ENCODE measurements around the gene EPHB4. TPM values are rescaled to one million over a fixed set of nuclear protein-coding genes. Genes with fewer than 3 reads are reported as not detected.

Gene EPHB4
- polyA plus RNA-seq, 1 experiment, result 30.5 TPM

DNA sequence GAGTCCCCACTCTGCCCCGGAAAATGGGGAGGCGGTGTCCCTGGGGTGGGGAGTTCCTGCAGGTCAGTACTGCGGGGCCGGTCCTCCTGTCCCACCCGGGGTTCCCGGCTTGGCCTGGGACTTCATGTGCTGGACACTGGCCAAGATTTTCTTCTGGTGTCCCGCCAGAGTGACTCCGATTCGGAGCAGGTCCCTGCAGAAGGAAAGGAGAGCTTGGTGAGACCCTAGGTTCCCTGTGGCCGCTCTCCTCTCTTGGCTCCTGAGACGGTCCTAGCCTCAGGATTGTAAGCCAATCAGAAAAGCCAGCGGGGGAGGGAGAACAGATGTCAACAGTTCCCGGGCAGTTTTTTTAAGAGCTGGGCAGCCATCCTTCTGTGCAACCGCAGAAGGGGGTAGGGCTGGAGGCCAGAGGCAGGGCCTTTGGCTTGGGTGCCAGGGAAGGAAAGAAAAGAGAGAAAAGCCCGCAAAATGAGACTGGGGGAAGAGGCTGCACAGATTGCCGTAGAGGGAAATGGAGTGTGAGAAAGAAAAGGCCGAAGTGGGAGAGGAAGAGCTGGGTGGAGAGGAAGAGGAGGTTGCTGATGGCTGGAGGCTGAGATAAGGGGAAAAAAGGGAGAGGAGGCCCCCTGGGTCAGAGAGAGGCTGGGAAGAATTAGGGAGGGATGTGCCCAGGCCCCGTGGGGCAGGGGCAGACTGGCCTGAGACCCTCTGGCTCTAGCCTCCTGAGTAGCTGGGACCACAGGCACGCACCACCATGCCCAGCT, 23.7 kb downstream of the EPHB4 start:
- Histone ChIP-seq H3K36me3 (ENCODE audit: control insufficient read depth, insufficient read depth, low read length) (peaks cover 20% of the 10 kb centered on the region), H3K4me3 (ENCODE audit: low read depth, low read length) (no peak overlapping the region), H3K27me3 (ENCODE audit: control insufficient read depth, insufficient read depth, low read length) (no peaks in the 10 kb centered on the region)
- CTCF ChIA-PET, result interaction anchor here (1.0 to 3.1 kb wide), 5 partner anchors 10 to 98 kb away, joined by 3 to 15 read pairs (median 7); partner anchors contain the start of genes EPHB4, POP7 and SLC12A9
- POLR2A ChIA-PET, result no interaction called here
- no peak for TF ChIP-seq CTCF (IDR thresholded peaks at IDR 0.05; ENCODE audit: insufficient read depth, low read depth, low read length)
- peak; percentile 39 for DNase-seq (ENCODE audit: low read depth)

DNA sequence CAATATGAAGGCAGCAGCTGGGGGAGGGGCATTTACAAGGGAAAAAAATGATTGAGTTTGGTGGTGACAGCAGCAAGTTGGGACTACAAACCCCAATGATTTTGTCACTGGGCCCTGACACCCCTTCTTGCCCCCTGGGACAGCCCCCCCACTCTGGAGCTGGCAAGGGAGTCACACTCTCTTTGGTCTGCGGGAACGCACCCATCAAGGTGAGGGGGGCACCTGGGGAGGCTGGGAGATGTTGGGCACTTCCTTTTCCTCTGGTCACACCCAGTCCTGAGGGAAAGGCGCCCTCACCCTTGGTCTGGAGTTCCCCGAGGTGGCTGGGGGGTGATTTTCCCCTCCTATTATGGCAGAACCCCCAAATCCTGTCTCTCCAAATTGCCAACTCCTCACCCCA, 24.4 kb downstream of the EPHB4 start:
- DNase-seq (ENCODE audit: low read depth), result no peak
- ChIA-PET CTCF (interaction anchor here (1.0 to 9.4 kb wide), 5 partner anchors 24 to 98 kb away, joined by 7 to 143 read pairs (median 15); partner anchors contain the start of genes EPHB4, POP7 and SLC12A9), POLR2A (no interaction called here)
- Histone ChIP-seq H3K36me3 (ENCODE audit: control insufficient read depth, insufficient read depth, low read length) (peaks cover 17% of the 10 kb centered on the region), H3K4me3 (ENCODE audit: low read depth, low read length) (no peak overlapping the region), H3K27me3 (ENCODE audit: control insufficient read depth, insufficient read depth, low read length) (no peaks in the 10 kb centered on the region)
- TF ChIP-seq CTCF (IDR thresholded peaks at IDR 0.05; ENCODE audit: insufficient read depth, low read depth, low read length), result no peak

DNA sequence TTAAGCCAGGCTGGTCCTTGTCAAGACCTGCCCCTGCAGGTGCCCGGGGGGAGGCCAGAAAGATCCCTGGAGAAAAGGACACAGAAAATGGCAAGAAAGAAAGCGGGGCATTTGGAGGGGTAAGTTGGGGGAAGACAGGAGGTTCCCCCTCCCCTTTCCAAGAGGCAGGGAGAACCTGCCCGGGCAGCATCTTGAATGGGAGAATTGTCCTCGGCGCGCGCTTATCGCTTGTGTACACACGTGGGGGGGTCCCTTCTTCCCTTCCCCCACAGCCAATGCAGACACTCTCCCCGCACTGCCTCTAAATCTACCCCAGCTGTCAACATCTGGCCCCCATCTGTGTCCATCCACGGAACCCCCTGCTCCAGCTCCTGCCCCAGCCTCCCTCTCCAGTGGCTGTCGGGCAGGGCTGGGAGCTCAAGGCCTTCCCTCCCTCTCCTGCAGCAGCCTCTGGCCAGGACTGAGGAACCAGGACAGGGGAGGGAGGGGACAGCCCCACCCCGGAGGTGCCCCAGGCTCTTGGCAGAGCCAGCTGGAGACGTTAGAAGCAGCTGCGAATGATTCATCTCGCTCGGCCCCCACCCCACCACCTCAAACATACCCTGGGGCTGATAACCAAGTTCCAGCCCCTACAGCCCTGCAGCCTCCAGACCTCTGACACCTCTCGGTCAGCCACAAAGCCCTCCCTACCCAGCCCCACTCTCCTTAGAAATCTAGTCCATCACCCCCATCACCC, 25.3 kb downstream of the EPHB4 start:
- Histone ChIP-seq H3K4me3 (ENCODE audit: low read depth, low read length) (no peak overlapping the region), H3K36me3 (ENCODE audit: control insufficient read depth, insufficient read depth, low read length) (peaks cover 9% of the 10 kb centered on the region), H3K27me3 (ENCODE audit: control insufficient read depth, insufficient read depth, low read length) (no peaks in the 10 kb centered on the region)
- CTCF ChIA-PET, result interaction anchor here (0.5 to 9.4 kb wide), 8 partner anchors 12 to 110 kb away, joined by 3 to 143 read pairs (median 4); partner anchors contain the start of genes EPHB4, POP7 and SLC12A9
- POLR2A ChIA-PET, result no interaction called here
- TF ChIP-seq CTCF (IDR thresholded peaks at IDR 0.05; ENCODE audit: insufficient read depth, low read depth, low read length), result no peak
- peak; percentile 90 for DNase-seq (ENCODE audit: low read depth)

GRCh38 chr7:100799037-100799896, 28.1 kb downstream of the EPHB4 start:
- CTCF ChIA-PET, result interaction anchor here (0.7 to 9.4 kb wide), 16 partner anchors 11 to 93 kb away, joined by 3 to 143 read pairs (median 6); partner anchors contain the start of genes EPHB4, POP7, SLC12A9 and SRRT
- Histone ChIP-seq H3K27me3 (ENCODE audit: control insufficient read depth, insufficient read depth, low read length) (no peaks in the 10 kb centered on the region), H3K36me3 (ENCODE audit: control insufficient read depth, insufficient read depth, low read length) (no peaks in the 10 kb centered on the region), H3K4me3 (ENCODE audit: low read depth, low read length) (no peak overlapping the region)
- POLR2A ChIA-PET, result no interaction called here
- no peak for DNase-seq (ENCODE audit: low read depth)
- peak; percentile 86 for TF ChIP-seq CTCF (IDR thresholded peaks at IDR 0.05; ENCODE audit: insufficient read depth, low read depth, low read length)
